ENCODE results near the gene TMEM225B. TPM values are rescaled to one million over a fixed set of nuclear protein-coding genes. Genes with fewer than 3 reads are reported as not detected.
A peak's percentile ranks its signal among the peaks of the same experiment; 100 is the strongest.

The TMEM225B gene
- total RNA-seq, 2 experiments from 2014 or later, result 1.0 TPM

DNA sequence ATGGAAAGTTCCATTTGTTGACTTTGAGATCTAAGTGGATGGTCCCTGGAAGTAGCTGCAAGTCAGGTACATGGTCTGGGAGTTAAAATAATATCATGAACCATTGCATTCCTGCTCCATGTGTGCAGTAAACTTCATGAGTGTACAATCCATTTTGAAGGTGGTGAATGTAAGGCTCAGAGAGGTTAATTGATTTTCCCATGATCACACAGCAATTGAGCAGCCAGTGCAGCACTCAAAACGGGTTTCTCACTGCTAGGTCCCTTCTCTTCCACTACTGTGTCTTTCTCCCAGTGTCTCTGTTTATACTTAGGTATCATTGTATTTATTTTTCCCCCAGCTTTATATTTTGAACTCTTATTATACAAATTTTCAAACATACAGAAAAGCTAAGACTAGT is 28.6 kb downstream of the TMEM225B start:
- TF ChIP-seq, protein P1, sequence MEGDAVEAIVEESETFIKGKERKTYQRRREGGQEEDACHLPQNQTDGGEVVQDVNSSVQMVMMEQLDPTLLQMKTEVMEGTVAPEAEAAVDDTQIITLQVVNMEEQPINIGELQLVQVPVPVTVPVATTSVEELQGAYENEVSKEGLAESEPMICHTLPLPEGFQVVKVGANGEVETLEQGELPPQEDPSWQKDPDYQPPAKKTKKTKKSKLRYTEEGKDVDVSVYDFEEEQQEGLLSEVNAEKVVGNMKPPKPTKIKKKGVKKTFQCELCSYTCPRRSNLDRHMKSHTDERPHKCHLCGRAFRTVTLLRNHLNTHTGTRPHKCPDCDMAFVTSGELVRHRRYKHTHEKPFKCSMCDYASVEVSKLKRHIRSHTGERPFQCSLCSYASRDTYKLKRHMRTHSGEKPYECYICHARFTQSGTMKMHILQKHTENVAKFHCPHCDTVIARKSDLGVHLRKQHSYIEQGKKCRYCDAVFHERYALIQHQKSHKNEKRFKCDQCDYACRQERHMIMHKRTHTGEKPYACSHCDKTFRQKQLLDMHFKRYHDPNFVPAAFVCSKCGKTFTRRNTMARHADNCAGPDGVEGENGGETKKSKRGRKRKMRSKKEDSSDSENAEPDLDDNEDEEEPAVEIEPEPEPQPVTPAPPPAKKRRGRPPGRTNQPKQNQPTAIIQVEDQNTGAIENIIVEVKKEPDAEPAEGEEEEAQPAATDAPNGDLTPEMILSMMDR (IDR thresholded peaks at IDR 0.05), result no peak
- H3K4me3 Mint-ChIP-seq, result no peak overlapping the region
- H3K4me1 Mint-ChIP-seq (ENCODE audit: low read depth), result peaks cover 49% of the 10 kb centered on the region
- no peaks in the 10 kb centered on the region for H3K27me3 ChIP-seq (ENCODE audit: control insufficient read depth in 1 of 2, insufficient read depth in 2 of 2, low read length in 2 of 2)
- ATAC-seq (ENCODE audit: poor library complexity) (no peak), DNase-seq (no peak)
- peaks cover 96% of the 10 kb centered on the region for H3K36me3 Mint-ChIP-seq (ENCODE audit: low read depth)
- peaks cover 39% of the 10 kb centered on the region for H3K4me1 ChIP-seq (ENCODE audit: insufficient read depth, low read length)
- no peak overlapping the region for H3K4me3 ChIP-seq (ENCODE audit: low read length)
- no peaks in the 10 kb centered on the region for H3K9me3 Mint-ChIP-seq
- POLR2A ChIA-PET, result interaction anchor here (3.1 kb wide), 1 partner anchor 69 kb away, joined by 44 read pairs; the partner anchor contains the start of gene ZNF655
- intact Hi-C loops (cut with DNase I, micrococcal nuclease), result loop anchor here in 1 of 2 experiments (10.0 kb wide), 1 partner anchor 482 kb away; the partner anchor contains the start of gene SMURF1
- peak overlapping the region; percentile 92 for H3K27ac Mint-ChIP-seq
- CTCF ChIA-PET, result interaction anchor here (1.0 kb wide), 1 partner anchor 9 kb away, joined by 3 read pairs; no protein-coding TSS in a partner anchor
- no peak overlapping the region for H3K27ac ChIP-seq (ENCODE audit: low read depth in 1 of 2, low read length in 2 of 2)
- no peaks in the 10 kb centered on the region for H3K27me3 Mint-ChIP-seq
- H3K36me3 ChIP-seq (ENCODE audit: insufficient read depth, low read length), result peaks cover 86% of the 10 kb centered on the region
- no peaks in the 10 kb centered on the region for H3K9me3 ChIP-seq (ENCODE audit: control insufficient read depth in 1 of 2, insufficient read depth in 1 of 2, low read length in 2 of 2)

- Histone ChIP-seq H3K4me1 (ENCODE audit: insufficient read depth, low read length) (peaks cover 35% of the 10 kb centered on the region), H3K27me3 (ENCODE audit: control insufficient read depth in 1 of 2, insufficient read depth in 2 of 2, low read length in 2 of 2) (no peaks in the 10 kb centered on the region), H3K9me3 (ENCODE audit: control insufficient read depth in 1 of 2, insufficient read depth in 1 of 2, low read length in 2 of 2) (no peaks in the 10 kb centered on the region), H3K27ac (ENCODE audit: low read depth in 1 of 2, low read length in 2 of 2) (no peak overlapping the region), H3K4me3 (ENCODE audit: low read length) (no peak overlapping the region), H3K36me3 (ENCODE audit: insufficient read depth, low read length) (peaks cover 83% of the 10 kb centered on the region)
- H3K4me3 Mint-ChIP-seq, result no peak overlapping the region
- CTCF ChIA-PET, result interaction anchor here (1.0 kb wide), 1 partner anchor 10 kb away, joined by 3 read pairs; no protein-coding TSS in a partner anchor
- ATAC-seq (ENCODE audit: poor library complexity) (no peak), DNase-seq (no peak)
- POLR2A ChIA-PET, result no interaction called here
- peak overlapping the region; percentile 92 for H3K27ac Mint-ChIP-seq
- peaks cover 46% of the 10 kb centered on the region for H3K4me1 Mint-ChIP-seq (ENCODE audit: low read depth)
- H3K9me3 Mint-ChIP-seq, result no peaks in the 10 kb centered on the region
- TF ChIP-seq, protein P1 (IDR thresholded peaks at IDR 0.05), result no peak
- no peaks in the 10 kb centered on the region for H3K27me3 Mint-ChIP-seq
- intact Hi-C loops (cut with DNase I, micrococcal nuclease), result loop anchor here in 1 of 2 experiments (10.0 kb wide), 1 partner anchor 483 kb away; the partner anchor contains the start of gene SMURF1
- H3K36me3 Mint-ChIP-seq (ENCODE audit: low read depth), result peaks cover 89% of the 10 kb centered on the region
Measured at GRCh38 chr7:99627513-99627912, 29.4 kb downstream of the TMEM225B start.

DNA sequence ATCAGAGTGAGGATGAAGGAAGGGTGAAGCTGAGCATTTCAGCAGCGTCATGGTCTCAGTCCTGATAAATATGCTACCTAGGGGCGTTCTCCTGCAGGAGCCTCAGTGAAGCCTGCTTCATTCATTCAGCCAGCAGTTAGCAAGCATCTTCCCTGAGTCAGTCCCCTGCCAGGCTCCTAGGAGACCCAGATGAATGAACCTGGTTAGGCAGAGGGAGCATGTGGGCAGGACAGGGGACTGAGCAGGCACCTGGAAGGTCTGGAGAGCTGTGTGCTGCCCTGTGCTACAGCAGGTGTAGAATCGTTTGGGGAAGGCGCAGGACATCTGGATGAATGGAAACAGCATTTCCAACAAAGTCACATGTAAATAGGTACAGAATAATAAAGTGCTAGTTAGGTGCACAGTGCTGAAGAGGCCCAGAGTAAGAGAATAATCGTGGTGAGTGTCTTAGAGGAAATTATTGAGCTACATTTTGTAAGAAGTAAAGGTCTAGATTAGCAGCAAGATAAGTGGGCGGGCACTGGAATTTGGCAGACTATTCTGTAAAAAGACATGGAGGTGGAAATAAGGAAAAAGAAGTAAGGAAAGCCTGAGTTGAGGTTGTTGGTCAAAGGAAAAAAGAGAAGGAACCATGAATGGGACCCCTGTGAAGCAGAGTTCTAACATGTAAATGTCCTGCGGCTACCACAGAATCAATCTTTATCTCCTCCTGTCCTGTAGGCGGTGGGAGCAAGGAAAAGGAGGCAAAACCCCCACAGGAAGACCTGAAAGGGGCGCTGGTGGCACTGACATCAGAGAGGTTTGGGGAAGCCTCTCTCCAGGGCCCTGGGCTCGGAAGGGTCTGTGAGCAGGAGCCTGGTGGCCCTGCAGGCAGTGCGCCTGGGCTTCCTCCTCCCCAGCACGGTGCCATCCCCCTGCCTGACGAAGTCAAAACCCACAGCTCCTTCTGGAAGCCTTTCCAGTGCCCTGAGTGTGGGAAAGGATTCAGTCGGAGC is 30.7 kb downstream of the TMEM225B start:
- H3K9me3 Mint-ChIP-seq, result no peaks in the 10 kb centered on the region
- intact Hi-C loops (cut with DNase I, micrococcal nuclease), result loop anchor here in 1 of 2 experiments (10.0 kb wide), 1 partner anchor 484 kb away; the partner anchor contains the start of gene SMURF1
- ChIA-PET POLR2A (no interaction called here), CTCF (no interaction called here)
- no peaks in the 10 kb centered on the region for H3K9me3 ChIP-seq (ENCODE audit: control insufficient read depth in 1 of 2, insufficient read depth in 1 of 2, low read length in 2 of 2)
- no peak overlapping the region for H3K27ac ChIP-seq (ENCODE audit: low read depth in 1 of 2, low read length in 2 of 2)
- TF ChIP-seq, protein P1 (IDR thresholded peaks at IDR 0.05), result no peak
- DNase-seq (no peak), ATAC-seq (ENCODE audit: poor library complexity) (no peak)
- H3K4me3 Mint-ChIP-seq, result no peak overlapping the region
- H3K4me3 ChIP-seq (ENCODE audit: low read length), result no peak overlapping the region
- H3K27ac Mint-ChIP-seq, result no peak overlapping the region
- peaks cover 87% of the 10 kb centered on the region for H3K36me3 Mint-ChIP-seq (ENCODE audit: low read depth)
- H3K4me1 Mint-ChIP-seq (ENCODE audit: low read depth), result peaks cover 36% of the 10 kb centered on the region
- H3K36me3 ChIP-seq (ENCODE audit: insufficient read depth, low read length), result peaks cover 82% of the 10 kb centered on the region
- no peaks in the 10 kb centered on the region for H3K27me3 Mint-ChIP-seq
- H3K27me3 ChIP-seq (ENCODE audit: control insufficient read depth in 1 of 2, insufficient read depth in 2 of 2, low read length in 2 of 2), result no peaks in the 10 kb centered on the region
- peaks cover 22% of the 10 kb centered on the region for H3K4me1 ChIP-seq (ENCODE audit: insufficient read depth, low read length)
